H1 (cell line): ENCODE results near the gene PPP1R14B. TPM values are rescaled to one million over a fixed set of nuclear protein-coding genes. Genes with fewer than 3 reads are reported as not detected.

Experiments used
- ATF3 ChIP-seq: IDR thresholded peaks from 2 replicates; pipeline ENCODE4 v1.6.1; 2011; ENCODE audit warnings: low read depth, mild to moderate bottlenecking, low read length; ENCODE audit not compliant: insufficient read depth
- CHD7 ChIP-seq: fragments of 300-600 bp; sonication (generic); IDR thresholded peaks from 2 replicates; pipeline ENCODE4 v1.7.1; 2012; ENCODE audit warnings: low read length, moderate library complexity, mild to moderate bottlenecking, inconsistent platforms; ENCODE audit not compliant: insufficient replicate concordance
- E2F6 ChIP-seq: IDR thresholded peaks from 2 replicates; pipeline ENCODE4 v1.6.1; 2012; ENCODE audit warnings: inconsistent platforms
- HDAC2 ChIP-seq, 2 experiments: fragments of 300-600 bp in 1 of 2; sonication (generic) in 1 of 2; IDR thresholded peaks; 2 replicates each; pipeline ENCODE4 v1.6.1; 2011 to 2012; ENCODE audit warnings: low read depth in 2 of 2, low read length in 2 of 2, mild to moderate bottlenecking in 2 of 2, moderate library complexity in 2 of 2, borderline replicate concordance in 1 of 2, inconsistent platforms in 1 of 2
- SP1 ChIP-seq: IDR thresholded peaks from 2 replicates; pipeline ENCODE4 v1.6.1; 2011; ENCODE audit warnings: low read depth, low read length
- polyA plus RNA-seq, 7 experiments: library from polyadenylated mRNA; depleted of rRNA in 3 of 7; stranded (reverse) in 5 of 7; unstranded in 2 of 7; fragments of >200 nt in 5 of 7; fragments of 200-250 nt in 2 of 7; gene quantifications; 1 replicate in 5 of 7; 2 replicates in 1 of 7; 4 replicates in 1 of 7; pipeline versions ENCODE4 v1.2.1 to v1.2.3, GENCODE V29; 2011 to 2013; ENCODE audit warnings: missing spikeins in 2 of 7, mixed read lengths in 2 of 7
- total RNA-seq: library from RNA; stranded (reverse); fragmentation: NEBNext Ultra II Directional; extraction: Animal tissue kit (Norgen Biotek cat#: 25700); gene quantifications from 2 replicates; pipeline ENCODE4 v1.2.1, GENCODE V29; 2021

The PPP1R14B gene
- total and polyA plus RNA-seq, 2 of the 8 experiments (the other 6 are each of a cell fraction or from before 2014, with no cell fraction given), result 265 to 419 TPM

GRCh38 chr11:64245401-64245796, 1.3 kb downstream of the PPP1R14B start (continued):
- TF ChIP-seq CHD7, result no peak
- no peak for TF ChIP-seq HDAC2 (IDR thresholded peaks at IDR 0.05; ENCODE audit: borderline replicate concordance in 1 of 2, low read depth in 2 of 2, low read length in 2 of 2)
- no peak for TF ChIP-seq E2F6
- TF ChIP-seq SP1, result no peak
- no peak for TF ChIP-seq ATF3
